SHP77 (cell line): Measurements from ENCODE around the gene AMBP.
A peak's percentile ranks its signal among the peaks of the same experiment; 100 is the strongest.

Experiments used
- DNase-seq, 2 experiments: peaks; one replicate each; lab custom pipeline; 2025; lab: John Stamatoyannopoulos, UW

The AMBP gene

DNA sequence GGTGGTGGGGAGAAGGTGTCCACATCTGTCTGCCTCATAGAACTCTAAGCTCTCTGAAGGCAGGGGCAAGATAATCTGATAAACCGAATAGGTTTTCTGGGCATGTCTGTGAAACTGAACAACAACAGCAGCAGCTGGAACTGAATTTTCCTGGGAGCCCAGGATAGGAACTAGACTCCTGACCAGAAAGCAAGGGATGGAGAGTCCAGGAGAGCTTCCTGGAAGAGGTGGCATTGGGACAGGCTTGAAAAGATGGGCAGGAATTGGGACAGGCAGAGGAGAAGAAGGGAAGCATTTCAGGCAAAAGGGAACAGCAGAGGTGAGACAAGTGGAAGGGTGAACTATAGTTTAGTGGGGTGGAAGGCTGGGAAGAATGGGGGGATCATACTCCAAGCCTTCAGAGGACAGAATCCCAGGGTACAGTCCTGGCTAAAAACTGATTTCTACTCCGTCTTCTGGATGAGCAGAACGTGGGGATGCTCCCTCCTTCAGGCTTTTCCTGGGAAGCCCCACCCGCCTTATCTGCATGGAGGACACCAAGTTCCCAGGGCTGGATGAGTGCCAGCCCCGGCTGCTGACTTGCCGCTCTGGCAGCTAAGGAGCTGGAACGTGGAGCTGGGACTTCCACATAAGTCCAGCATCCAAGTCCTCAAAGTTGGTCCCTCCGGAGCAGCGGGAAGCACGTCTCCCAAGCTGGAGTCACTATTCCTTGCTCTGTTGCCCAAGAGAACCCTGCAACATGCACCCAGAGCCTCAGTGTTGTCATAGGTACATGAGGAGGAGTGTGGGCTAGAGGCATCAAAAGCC, 34.9 kb upstream of the AMBP start:
- DNase-seq: no peak

DNA sequence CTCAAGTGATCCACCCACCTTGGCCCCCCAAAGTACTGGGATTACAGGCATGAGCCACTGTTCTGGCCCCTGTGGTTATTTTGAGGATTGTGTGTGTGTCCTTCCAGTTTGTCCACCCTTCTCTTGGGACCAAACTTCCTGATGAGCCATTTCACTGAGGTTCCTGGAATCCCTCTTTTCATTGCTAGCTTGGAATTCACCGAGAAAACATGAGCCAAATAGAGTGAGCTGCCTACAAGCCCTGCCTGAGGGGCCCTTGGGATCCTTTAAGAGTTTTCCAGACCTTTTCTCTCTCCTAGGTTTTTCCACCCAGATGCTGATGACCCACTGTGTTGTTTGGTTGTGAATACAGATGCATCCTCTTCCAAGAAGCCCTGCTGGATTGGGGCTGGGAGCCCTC, 34.2 kb upstream of the AMBP start:
- DNase-seq: no peak

DNA sequence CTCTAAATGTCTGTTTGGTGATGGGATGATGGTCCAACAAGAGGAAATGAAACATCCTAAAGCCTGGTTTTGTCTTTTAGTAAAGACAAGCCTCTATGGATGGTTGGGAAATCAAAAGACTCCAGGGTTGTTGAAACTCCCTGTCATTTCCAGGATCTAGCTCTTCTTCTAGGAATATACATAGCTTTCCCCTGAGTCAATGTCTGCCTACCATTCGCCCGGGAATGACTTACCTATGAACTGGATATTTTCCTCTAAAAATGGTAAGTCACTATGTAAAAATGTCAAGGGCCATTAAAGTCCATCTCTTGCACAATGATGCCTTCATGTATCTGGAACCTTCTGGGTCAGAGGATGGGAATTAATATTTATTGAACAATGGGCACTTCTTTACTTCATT, 32.1 kb upstream of the AMBP start:
- no peak for DNase-seq

DNA sequence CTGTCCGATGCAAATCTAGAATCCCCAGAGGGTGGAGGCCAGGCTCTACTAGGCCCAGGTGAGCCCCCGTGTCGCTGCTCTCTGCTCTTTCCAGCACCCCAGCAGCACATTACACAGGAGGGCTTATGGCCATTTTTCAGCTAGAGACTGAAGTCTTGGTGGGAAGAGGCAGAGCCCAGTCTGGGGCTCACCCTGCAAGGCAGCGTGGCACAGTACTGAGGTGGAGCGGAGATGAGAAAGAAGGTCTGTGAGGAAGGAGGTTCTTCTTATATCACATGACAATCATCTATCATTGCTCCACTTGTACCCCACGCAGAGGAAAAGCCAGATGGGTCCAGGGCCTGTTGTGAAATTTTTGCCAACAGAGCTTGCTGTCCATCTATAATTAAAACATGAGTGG, 31.0 kb upstream of the AMBP start:
- no peak for DNase-seq

DNA sequence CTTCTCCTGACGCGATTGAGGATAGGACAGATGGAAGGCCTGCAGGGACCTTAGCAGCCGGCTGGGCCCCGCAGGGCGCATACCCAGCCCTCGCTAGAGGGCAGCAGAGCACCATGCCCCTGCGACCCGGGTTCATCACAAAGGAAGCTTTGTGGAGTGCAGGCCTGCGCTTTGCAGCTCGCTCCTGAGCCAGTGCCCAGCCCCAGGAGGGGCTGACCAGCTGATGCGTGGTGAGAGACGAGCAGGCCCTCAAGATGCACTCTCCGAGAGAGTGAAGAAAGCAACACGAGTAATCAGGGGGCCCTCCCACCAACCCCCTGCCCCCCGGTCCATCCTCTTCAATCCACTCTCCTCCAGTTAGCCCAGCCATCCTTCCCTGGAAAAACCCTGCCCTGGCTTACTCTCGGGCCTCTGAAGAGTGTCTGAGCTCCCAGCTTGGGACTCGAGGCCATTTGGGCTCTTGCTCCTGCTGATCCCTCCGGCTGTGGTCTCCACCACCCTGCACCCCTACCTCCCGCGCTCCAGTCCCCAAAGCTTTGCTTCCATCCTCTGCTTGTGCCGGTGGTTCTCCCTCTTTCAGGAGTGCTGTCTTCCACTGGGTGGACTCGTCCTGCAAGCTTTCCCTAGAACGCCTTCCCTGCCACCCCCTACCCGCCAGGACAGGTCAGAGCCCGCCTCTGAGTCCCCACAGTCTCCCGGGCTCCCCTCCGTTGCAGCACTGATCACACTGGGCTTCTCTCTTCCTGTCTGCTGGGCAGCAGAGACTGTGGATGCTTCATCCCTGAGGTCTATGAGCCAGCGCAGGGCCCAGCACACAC, 30.1 kb upstream of the AMBP start:
- DNase-seq: peak; percentile 45 to 57

DNA sequence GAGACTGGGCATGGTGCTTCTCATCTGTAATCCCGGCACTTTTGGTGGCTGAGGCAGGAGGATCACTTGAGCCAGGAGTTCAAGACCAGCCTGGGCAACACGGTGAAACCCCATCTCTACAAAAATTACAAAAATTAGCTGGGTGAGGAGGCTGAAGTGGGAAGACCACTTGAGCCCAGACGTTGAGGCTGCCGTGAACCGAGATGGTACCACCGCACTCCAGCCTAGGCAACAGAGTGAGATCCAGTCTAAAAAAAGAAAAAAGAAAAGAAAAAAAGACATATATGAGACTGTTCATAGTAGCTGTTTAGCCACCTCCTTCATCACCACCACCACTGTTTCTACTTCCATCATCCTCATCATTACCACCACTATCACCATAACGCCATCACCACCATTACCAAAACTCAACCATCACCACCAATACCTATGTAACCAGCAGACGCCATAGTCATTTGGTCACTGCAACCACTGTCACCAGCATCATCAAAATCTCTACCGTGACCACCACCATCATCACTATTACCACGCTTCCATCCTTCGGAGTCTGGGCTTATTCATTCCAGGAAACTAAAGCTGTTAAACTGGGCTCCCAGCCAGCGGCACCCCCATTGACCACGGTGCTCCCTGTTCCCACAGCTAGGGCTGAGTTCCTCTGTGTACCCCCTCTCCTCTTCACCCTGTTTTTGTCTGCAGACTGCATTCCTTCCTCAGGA, 29.3 kb upstream of the AMBP start:
- DNase-seq: no peak

GRCh38 chr9:114105236-114105635, 27.1 kb upstream of the AMBP start:
- no peak for DNase-seq

GRCh38 chr9:114102484-114102883, 24.4 kb upstream of the AMBP start:
- DNase-seq: no peak

DNA sequence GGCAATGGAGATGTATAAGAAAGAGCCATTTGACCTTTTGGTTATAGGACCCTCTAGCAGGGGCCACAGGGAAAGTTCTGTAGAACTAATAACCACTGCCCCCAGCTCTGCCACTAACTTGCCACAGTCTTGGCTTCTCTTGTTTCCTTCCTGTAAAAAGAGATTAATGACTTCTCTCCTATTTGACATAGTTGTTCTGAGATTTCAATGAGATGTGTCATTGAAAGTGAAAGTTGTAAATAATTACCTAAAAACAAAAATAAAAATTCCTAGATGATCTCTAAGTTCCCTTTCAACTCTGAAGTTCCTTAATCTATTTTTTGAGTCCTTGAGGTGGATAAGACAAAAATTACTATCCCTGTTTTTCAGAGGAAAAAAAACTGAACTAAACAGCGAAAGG, 22.4 kb upstream of the AMBP start:
- no peak for DNase-seq

DNA sequence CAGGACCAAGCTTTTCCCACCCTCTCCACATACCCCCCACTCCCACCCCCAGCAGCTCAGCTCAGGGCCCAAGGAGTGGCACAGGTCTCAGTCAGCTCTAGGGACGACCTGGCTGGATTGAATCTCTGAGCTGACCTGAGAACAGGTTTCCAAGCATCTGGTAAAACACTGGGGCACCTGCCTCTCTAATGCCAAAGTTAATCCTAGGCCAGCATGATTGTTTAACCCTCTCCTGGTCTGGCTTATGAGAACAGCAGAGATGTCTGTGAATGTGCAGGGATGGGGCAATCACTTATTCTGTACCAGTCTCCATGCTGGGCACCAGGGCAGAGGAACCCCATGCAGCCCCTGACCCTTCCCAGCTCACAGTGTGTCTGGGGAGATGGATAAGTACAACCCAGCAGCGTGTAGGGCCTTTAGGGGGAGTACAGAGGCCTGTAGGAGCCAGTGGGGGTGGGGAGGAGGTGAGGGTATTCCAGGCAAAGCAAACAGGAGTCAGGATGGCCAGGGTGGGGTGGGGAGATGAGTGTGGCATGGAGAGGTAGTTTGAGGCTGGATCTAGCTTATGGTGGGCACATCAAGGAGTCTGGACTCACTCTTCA, 21.7 kb upstream of the AMBP start:
- no peak for DNase-seq

GRCh38 chr9:114098936-114099668, 21.0 kb upstream of the AMBP start, which contains the start of gene KIF12:
Gene KIF12, minus strand, starts transcription at chr9:114099292. Its CDS starts 16 bp downstream, at chr9:114099276.
- DNase-seq: peak in 1 of 2 experiments; percentile 18

GRCh38 chr9:114098021-114098935, 20.2 kb upstream of the AMBP start:
- no peak for DNase-seq

DNA sequence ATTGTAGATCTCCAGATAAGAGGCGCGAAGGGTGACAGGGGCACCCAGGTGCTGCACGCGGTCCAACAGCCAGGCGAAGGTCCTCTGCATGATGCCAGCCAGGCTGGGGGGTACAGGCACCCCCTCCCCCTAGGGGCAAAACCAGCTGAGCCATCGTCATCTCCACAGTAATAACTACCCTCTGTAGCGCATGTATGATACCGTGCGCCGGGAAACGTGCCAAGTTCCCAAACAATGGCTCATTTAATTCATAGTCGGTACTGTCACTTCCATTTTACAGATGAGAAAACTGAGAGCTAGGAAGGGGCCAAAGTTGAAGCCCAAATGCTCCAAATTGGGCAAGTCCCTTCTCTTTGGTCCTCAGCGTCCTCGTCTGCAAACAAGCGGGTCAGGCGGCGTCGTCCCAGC, 19.5 kb upstream of the AMBP start:
- DNase-seq: no peak

- no peak for DNase-seq
Observed at GRCh38 chr9:114096866-114097612, 18.9 kb upstream of the AMBP start.

- DNase-seq: no peak
Observed at GRCh38 chr9:114096041-114096511, 18.0 kb upstream of the AMBP start.

DNA sequence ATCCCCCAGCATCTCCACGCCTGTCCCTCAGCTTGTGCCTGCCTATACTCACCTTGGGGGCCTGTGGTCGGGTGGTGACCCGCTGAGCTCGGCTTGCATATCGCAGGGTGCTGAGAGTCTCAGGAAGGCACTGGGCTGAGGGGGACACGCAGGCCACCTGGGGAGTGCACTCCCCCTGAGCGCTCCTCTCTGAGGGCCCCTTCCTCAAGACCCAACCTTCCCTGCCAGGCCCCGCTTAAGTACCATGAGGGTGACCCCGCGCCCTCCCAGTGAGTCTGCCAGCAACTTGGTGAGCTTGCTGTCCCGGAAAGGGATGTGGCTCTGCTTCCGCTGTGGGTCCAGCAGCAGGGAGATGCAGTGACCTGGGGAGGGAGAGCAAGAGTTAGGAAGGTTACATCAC, 16.9 kb upstream of the AMBP start:
- no peak for DNase-seq

GRCh38 chr9:114093761-114094505, 15.8 kb upstream of the AMBP start:
- DNase-seq: no peak

GRCh38 chr9:114093031-114093471, 15.0 kb upstream of the AMBP start:
- no peak for DNase-seq

GRCh38 chr9:114092336-114092735, 14.2 kb upstream of the AMBP start:
- DNase-seq: no peak
